DMS79 (cell line): ENCODE measurements around the gene CYP2B6.
"Not testable (repeated sequence)": the region's sequence is repeated elsewhere in the genome, so short reads cannot be mapped to it uniquely, and the experiment has no call there.

ENCODE experiments used
- DNase-seq: peaks from one replicate; lab custom pipeline; 2025; lab: John Stamatoyannopoulos, UW

CYP2B6 gene

DNA sequence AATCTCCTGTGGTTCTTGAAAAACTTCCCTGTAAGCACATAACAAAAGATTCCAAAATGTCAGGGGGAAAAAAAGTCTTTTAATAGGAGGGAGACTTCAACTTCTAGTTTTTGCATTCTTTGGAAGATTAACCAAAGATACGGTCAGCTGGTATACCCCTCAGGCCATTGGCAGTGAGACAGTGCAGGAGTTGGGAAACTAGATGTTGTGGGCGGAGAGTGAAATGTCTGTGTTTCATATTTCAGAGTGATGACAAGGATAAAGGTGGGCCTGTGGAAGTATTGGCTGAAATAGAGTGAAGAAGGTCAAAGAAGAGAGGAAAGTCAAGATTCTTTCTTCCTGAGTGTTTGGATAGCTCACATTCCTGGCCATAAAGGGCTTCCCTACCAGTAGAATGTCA, 40.8 kb downstream of the CYP2B6 start:
- no peak for DNase-seq

- DNase-seq: not testable (repeated sequence)
Measured at GRCh38 chr19:41033324-41033723, 42.2 kb downstream of the CYP2B6 start.

DNA sequence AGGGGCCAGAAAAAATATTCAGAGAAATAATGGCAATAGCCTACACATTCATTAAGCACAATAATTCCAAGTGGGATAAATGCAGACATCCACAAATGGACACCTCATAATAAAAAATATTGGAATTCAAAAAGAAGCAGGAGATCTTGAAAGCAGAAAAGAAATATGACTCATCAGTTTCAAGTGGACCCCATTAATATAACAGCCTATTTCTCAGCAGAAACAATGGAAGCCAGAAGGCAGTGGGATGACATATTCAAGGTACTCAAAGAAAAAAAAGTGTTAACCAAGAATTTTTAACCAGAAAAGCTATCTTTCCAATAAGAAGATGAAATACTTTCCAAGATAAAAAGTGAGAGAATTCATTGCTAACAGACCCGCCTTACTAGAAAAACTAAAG, 48.7 kb downstream of the CYP2B6 start:
- DNase-seq: no peak

DNA sequence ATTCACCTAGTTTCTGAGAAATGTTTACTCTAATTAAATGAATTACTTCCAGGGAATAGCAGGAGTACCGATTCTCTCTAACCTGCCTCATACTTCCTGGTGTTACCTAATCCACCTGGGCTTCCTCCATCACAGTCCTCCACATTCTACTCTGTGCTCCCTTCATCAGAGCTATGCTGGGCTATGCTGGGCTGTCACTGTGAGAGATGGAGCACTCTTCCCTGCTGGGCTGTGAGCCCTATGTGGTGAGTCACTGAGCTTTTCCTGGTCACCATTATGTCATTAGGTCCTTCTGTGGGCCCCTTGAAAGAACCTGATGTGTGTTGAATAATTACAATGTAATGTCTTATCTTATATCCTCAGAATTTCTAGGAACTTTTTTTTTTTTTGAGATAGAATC, 54.0 kb downstream of the CYP2B6 start:
- DNase-seq: not testable (repeated sequence)

DNA sequence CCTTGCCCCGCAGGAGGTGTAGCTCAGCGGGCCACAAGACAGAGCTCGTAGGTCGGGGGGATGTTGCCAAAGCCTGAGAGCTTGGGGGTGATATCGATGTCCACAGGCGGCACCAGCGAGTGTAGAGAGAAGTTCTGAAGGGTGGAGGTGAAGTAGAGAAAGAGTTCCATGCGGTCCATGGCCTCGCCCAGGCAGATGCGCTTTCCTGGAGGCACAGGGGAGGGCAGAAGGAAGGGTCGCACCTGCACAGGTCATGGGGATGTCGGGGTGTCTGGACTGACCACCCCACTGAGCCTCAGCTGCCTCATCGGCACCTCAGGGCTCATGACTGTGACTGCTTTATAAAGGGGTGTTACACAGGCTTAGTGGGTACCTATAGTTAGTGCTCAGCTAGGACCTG, 59.3 kb downstream of the CYP2B6 start:
- DNase-seq: no peak

DNA sequence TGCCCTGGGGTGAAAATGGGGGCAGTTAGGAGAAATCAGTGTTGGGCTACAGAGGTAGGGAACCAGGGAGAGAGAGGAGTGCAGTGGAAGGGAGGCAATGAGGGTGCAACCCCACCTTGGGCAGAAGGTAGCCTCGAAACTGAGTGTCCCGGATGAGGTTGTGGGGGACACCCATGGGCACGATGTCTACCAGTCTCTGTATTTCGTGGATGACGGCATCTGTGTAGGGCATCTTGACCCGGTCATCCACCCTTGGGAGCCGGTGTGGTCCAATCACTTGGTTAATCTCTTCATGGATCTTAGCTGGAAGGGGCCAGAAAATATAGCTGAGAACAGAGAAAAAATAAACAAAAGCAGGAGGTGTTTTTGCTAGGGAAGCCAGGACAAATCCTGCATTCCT, 61.1 kb downstream of the CYP2B6 start:
- not testable (repeated sequence) for DNase-seq

DNA sequence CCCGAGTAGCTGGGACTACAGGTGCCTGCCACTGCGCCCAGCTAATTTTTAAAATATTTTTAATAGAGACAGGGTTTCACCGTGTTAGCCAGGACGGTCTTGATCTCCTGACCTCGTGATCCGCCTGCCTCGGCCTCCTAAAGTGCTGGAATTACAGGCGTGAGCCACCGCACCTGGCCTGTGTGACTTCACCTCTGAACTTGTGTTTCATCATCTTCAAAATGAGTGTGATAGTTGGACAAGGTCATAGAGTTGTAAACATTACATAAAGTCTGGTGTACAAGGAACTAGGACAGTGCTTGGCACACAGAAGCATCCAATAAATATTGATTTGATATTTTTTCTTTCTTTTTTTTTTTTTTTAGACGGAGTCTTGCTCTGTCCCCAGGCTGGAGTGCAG, 62.2 kb downstream of the CYP2B6 start:
- not testable (repeated sequence) for DNase-seq

DNA sequence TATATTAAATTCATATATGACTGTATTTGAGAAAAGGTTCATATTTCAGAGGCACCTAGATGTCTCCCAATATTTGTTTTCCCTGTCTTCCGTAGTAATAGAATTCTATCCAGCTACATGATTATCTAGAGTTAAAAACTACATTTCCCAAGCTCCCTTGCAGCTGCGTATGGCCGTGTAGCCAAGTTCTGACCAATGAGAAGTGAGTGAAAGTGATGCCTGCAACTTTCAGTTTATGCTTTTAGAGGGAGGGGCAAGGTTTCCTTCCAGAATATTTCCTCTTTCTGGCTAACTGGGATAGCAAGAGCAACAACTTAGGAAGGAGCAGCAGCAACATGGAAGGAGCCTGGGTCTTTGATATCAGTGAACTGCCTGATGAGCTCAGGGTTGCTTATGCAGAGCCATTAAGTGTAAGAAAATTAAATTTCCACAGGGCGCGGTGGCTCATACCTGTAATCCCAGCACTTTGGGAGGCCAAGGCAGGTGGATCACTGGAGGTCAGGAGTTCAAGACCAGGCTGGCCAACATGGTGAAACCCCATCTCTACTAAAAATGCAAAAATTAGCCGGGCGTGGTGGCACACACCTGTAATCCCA, 74.0 kb downstream of the CYP2B6 start:
- DNase-seq: no peak
